ENCODE results near the gene CALML5.

DNA sequence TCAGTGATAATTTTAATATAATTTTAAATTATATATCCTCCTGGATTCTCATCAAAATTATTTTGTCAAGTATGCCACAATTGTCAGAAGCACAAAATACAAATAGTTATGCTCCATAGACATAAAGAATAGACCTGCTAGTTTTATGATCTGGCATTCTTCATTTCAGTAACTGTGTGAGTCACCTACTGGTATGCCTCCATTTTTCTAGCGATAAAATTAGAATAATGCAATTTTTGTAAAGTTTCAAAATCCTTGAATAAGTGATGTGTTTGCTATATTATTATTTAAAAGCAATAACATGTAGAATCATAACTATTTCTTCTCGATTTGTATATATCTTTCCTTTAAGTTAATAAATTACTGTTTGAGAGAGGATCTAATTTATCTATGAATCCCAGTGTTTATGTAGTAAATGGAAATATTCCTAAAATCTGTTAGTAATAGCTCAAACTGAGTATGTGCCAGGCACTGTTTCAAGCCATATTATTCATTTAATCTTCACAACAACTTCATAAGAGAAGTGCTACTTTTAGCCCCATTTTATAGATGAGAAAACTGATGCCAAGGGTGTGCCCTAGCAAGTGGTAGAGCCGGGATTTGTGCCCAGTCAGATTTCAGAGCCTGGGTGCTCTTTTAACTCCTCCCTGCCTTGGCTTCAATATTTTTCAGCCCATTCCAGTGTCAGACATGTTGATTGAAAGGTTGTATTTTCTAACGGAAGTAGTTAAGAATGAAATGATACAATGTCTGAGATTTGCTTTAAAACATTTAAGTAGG is 48.6 kb downstream of the CALML5 start:
- TF ChIP-seq, protein P1, sequence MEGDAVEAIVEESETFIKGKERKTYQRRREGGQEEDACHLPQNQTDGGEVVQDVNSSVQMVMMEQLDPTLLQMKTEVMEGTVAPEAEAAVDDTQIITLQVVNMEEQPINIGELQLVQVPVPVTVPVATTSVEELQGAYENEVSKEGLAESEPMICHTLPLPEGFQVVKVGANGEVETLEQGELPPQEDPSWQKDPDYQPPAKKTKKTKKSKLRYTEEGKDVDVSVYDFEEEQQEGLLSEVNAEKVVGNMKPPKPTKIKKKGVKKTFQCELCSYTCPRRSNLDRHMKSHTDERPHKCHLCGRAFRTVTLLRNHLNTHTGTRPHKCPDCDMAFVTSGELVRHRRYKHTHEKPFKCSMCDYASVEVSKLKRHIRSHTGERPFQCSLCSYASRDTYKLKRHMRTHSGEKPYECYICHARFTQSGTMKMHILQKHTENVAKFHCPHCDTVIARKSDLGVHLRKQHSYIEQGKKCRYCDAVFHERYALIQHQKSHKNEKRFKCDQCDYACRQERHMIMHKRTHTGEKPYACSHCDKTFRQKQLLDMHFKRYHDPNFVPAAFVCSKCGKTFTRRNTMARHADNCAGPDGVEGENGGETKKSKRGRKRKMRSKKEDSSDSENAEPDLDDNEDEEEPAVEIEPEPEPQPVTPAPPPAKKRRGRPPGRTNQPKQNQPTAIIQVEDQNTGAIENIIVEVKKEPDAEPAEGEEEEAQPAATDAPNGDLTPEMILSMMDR (IDR thresholded peaks at IDR 0.05; ENCODE audit: borderline replicate concordance, extremely low read depth, low read length, poor library complexity, severe bottlenecking) = no peak
- no peak for TF ChIP-seq EZH2 (IDR thresholded peaks at IDR 0.05; ENCODE audit: borderline replicate concordance, low read depth, low read length, severe bottlenecking)

All from DND-41 (cell line).